ENCODE measurements around the gene SLC17A4.

The SLC17A4 gene

DNA sequence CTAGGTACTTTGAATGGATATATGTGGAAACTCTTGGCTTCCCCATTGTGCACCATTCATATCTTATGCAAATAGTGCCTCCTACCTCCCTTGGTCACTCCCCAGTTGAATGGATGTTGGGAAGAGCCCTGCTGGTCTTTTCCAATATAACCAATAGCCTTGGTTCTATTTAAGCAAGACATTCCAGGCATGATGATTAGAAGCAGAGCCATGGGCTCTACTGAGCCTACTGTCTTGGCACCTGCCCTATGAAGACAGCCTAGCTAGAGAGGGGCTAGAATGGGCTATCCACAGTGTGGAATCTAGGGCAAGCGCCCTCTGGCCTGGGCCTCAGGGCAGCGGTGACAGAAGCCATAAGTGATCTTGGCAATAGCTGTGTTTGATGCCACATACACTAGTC is 61.7 kb downstream of the SLC17A4 start:
- no peak for DNase-seq (ENCODE audit: low read depth)

DNA sequence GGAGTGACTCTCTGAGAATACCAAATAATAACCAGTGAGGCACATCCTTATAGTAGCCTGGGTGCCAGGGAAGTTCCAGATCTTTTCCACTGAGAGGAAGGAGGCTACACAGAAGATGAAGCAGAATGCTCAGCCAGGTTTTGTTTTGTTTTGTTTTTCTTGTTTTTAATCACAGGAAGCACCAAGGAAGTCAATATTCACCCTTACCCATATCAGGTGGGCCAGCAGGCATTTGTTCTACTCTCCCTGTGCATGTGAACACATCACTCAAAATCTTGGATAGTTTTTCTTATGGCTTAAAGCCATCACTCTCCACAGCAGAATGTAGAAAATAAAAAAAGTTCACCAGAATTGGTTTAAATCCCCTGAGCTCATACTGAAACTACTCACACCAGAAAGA is 66.8 kb downstream of the SLC17A4 start:
- DNase-seq (ENCODE audit: low read depth), result no peak

DNA sequence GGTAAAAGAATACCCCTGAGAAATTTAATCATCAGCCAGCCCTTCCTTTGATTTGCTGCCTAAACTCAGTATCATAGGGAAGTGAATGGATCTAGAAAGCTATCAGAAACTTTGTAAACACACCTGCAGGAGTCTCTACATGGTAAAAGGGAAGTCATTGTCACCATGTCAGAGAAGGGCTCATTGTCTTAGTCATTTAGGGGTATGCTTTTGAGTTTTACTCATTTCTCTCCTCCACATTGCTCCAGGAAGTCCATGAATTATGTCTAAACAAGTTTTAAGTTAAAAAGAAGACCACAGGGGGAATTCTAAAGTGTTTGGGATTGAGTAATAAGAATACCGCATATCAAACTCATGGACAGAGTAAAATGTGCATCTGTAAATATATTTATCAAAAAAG is 74.8 kb downstream of the SLC17A4 start:
- no peak for DNase-seq (ENCODE audit: low read depth)

DNA sequence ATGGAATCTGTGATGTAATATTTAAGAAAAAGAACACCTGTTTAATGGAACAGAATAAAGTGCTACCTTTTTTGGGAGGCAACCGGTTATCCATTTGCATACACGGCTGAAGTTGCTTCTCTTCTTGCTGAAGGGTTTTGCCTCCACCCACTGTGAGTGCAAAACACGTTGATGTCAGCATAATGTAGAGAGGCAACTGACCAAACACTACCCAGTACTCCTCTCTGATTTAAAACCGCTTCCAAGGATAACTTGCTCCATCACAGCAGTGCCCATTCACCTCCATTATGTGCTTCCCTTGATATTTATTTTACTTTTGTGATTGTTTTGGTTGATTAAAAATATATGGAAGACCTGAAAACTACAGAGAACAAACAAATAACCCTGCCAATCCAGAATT is 75.9 kb downstream of the SLC17A4 start:
- no peak for DNase-seq (ENCODE audit: low read depth)
